ENCODE data around the gene ACADL.

The ACADL gene

GRCh38 chr2:210224941-210225672 lies at the start of gene ACADL:
TSS of gene ACADL (minus strand) at chr2:210225447. CDS start at chr2:210225263, 184 bp downstream.
- no peak for DNase-seq (ENCODE audit: low read depth)

DNA sequence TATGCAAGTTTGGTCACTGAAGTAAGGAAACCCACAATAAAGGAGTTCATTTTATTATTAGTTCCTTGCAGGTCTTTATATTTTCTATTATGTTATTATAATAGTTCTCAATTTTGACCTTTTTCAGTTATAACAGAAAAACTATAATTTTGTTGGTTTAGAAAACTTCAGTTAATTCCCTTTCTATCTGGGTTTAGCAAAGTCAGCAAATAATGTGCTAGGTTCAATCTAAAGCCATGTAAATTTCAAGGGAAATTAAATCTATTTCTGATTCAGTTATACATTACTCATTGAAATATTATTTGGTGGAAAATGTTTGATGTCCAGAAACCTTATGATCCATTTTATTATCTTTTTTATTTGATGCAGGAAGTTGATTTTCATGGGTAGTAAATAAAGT lies 46.1 kb upstream of the ACADL start:
- DNase-seq (ENCODE audit: low read depth) = no peak

DNA sequence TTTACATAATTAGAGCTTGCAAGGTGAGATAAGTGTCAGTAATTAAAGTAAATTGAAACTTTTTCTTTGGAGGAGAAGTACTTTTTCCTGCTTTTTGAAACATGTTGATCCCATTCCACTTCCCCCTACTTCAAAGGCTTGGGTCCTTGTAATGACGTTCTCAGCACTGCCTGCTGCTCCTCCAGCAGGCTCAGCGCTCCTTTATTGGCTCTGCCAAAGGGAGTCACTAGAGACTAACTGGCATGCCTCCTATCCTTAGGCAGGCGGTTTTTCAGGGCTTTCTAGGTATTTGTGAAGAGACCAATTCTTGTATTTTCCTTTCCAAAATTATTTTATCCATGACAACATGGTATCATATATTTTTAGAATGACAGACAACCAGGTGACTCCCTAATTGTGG lies 43.9 kb upstream of the ACADL start:
- no peak for DNase-seq (ENCODE audit: low read depth)

- no peak for DNase-seq (ENCODE audit: low read depth)
Measured at GRCh38 chr2:210268281-210268680, 43.0 kb upstream of the ACADL start.

DNA sequence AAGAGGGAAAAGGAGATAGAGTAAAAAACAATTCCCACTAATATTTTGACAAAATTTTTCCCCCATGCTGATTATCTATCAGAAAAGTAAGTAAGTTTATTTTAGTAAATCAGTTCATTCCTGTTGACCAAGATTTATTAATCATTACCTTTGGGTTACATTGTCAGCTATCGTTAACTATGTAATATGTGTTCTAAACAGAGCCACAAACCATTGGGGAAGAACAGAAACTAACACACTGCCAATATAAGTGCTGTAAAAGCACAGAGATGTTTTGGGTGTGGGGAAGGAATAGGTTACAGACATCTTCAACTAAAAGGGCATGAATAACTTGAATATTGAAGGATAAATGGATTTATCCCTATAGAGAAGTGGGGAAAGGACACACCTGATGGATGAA lies 42.5 kb upstream of the ACADL start:
- no peak for DNase-seq (ENCODE audit: low read depth)

GRCh38 chr2:210264282-210264681 lies 39.0 kb upstream of the ACADL start:
- no peak for DNase-seq (ENCODE audit: low read depth)

DNA sequence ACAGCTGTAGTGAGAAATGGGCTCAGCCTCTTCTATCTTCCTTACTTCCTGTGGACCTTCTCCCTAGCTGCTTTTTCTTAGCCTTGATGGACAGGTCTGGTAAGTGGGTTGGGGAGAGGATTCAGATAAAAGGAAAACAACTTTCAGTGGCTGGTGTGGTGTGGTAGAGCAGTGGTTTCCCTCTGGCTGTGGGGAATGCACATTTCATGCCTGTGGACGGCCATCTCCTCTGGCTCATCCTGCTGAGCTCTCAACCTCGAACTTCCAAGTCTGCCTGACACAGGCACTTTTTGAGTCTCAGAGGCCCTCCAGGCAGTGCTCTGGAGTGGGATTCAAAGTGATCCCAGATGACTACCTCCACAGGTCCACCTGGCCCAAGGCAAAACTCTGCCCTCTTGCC lies 38.6 kb upstream of the ACADL start:
- no peak for DNase-seq (ENCODE audit: low read depth)

DNA sequence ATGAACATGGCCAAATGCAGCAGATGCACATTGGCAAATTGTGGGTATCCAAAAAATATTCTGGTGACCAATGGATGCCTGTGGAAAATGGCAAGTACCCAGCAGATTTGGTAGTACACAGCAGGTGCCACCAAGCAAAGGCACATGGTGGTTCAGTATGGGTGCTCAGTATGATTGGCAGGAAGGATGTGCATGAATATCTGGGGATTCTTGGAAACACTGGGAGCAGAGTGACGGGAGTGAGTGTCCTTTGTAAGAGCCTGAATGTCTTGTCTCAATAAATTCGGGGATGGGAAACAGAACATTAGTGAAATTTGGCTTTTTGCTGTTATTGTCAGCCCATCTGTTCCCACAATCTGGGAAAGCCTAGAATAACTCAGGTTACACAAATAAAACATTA lies 36.8 kb upstream of the ACADL start:
- no peak for DNase-seq (ENCODE audit: low read depth)

DNA sequence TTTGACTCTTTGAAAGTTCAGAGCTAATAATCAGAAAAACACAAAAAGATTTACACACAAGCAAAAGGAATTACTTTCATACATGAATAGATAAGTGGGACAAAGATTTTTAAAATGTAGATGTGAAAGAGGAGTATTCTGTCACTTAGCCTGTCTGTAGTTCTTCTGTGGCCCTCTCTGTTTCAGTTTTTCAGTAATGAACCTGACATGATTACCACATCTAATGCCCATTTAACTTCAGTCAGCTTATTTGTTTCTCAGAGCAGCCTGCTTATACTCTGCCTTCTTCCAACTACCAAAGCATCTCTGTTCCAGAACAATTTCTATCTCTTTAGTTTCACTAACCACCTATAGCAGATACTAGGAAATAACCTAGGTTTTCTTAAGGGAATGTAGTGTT lies 34.4 kb upstream of the ACADL start:
- DNase-seq (ENCODE audit: low read depth) = no peak

GRCh38 chr2:210252699-210253606 lies 27.7 kb upstream of the ACADL start:
- no peak for DNase-seq (ENCODE audit: low read depth)

GRCh38 chr2:210250622-210251021 lies 25.4 kb upstream of the ACADL start:
- no peak for DNase-seq (ENCODE audit: low read depth)

DNA sequence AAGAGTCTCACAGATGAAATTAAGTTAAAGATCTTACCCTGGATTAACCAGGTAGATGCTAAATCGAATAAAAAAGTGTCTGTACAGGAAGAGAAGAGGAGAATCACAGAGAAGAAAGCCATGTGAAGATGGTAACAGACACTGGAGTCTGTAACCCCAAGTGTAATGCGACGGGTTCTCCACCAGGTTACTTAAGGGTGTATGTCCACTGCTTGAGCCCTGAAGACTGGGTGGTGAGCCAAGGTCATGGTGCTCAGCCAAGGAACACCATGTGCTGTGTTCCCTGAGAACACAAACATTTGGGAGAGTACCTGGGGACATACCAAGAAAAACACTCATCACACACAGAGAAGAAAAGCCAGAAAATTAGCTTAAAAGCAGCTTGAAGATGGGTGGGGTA lies 8.2 kb upstream of the ACADL start:
- no peak for DNase-seq (ENCODE audit: low read depth)

DNA sequence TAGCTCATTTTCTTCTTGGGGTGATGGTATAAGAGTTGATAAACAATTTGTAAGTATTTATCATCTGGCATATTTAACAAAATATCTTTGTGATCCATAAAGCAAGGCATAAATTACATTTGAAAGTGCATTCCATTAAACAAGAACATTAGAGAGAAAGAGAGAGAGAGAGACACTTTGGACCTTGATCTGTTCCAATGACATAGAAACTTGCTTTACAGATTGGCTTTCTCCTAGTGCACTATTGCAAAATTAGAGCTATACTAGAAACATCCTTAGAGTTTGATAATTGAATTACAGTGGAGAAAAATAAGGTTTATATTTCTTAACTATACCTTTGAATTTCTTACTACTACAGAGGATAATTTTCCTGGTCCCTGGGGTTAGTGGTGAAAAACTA lies 5.7 kb upstream of the ACADL start:
- DNase-seq (ENCODE audit: low read depth) = no peak

DNA sequence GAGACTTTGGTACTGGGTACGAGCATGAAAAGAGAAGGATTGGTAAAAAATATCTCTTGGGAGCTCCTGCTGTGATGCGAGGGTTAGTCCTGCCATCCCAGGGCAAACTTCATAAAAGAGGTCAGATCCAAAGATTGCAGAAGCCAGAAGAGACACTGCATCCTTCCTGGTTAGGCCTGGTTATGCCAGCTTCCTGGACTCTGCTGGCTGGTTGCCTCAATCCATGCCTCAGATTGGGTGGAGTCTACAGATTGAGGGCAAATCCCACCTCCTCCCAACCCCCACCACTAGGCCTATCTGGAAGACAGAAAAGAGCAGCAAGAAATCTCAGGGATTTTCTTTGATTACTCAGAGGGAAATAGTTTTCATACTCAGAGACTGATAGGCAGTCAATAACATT lies 5.3 kb upstream of the ACADL start:
- DNase-seq (ENCODE audit: low read depth) = no peak

GRCh38 chr2:210228586-210228985 lies 3.3 kb upstream of the ACADL start:
- no peak for DNase-seq (ENCODE audit: low read depth)

- DNase-seq (ENCODE audit: low read depth) = no peak
Measured at GRCh38 chr2:210227290-210228088, 2.2 kb upstream of the ACADL start.

DNA sequence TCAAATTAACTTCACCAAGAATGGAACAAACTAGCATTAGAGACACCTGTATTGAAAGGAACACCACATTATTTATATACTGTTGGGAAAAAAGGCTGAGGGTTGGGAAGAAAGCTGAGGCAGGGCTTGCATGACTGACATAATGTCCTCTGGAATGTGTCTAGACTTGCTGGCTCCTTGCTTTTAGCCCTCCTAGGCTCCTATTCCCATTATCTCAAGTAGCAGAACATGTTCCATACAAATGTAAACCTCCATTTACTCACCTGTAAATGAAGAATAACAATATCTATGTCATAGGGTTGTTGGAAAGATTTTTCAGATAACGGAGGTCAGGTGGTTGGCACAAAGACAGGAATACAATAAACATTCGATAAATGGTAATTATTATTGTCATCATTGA lies 976 bp upstream of the ACADL start:
- DNase-seq (ENCODE audit: low read depth) = no peak

GRCh38 chr2:210224591-210224940 lies 681 bp downstream of the ACADL start:
- DNase-seq (ENCODE audit: low read depth) = no peak

DNA sequence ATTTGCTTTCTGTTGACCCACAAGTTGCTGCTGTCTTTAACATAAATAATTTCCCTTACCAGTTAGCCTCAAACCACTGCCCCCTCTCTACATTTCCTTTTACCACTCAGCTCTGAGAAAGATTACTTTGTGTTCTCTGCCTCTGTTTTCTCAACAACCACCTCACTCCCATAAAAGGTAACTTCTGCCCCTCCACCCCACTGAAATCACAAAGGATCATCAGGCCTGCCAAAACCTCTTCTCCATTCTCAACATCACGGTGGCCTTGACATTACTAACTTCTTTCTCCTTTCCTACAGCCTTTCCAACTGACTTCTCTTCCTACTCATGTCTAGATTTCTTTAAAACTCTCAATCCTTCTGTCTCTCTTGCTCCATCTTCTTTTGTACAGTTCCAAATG lies 10.1 kb downstream of the ACADL start:
- DNase-seq (ENCODE audit: low read depth) = no peak

GRCh38 chr2:210210185-210210584 lies 15.1 kb downstream of the ACADL start:
- DNase-seq (ENCODE audit: low read depth) = no peak

GRCh38 chr2:210207929-210208328 lies 17.3 kb downstream of the ACADL start:
- DNase-seq (ENCODE audit: low read depth) = no peak

- DNase-seq (ENCODE audit: low read depth) = no peak
Measured at GRCh38 chr2:210203558-210203957, 21.7 kb downstream of the ACADL start.

- DNase-seq (ENCODE audit: low read depth) = no peak
Measured at GRCh38 chr2:210203147-210203546, 22.1 kb downstream of the ACADL start.

Measured in stimulated activated CD8-positive, alpha-beta memory T cell treated with anti-CD3 and anti-CD28 coated beads, Interleukin-4, amount 100 ng/mL, for 24 hours (primary cell).